Activated CD4-positive, alpha-beta T cell treated with anti-CD3 and anti-CD28 coated beads, Interleukin-2, Interleukin-4, amounts not matched to agents 100 ng/mL and 50 ng/mL, durations not matched to agents 16 hours and 8 hours (primary cell): ENCODE results near the gene MRFAP1L1.
"Not testable (repeated sequence)": the region's sequence is repeated elsewhere in the genome, so short reads cannot be mapped to it uniquely, and the experiment has no call there.

Source experiments
- DNase-seq: peaks from one replicate; pipeline ENCODE4 v3.0.0-alpha.2; 2020; ENCODE audit warnings: low spot score

Gene MRFAP1L1

DNA sequence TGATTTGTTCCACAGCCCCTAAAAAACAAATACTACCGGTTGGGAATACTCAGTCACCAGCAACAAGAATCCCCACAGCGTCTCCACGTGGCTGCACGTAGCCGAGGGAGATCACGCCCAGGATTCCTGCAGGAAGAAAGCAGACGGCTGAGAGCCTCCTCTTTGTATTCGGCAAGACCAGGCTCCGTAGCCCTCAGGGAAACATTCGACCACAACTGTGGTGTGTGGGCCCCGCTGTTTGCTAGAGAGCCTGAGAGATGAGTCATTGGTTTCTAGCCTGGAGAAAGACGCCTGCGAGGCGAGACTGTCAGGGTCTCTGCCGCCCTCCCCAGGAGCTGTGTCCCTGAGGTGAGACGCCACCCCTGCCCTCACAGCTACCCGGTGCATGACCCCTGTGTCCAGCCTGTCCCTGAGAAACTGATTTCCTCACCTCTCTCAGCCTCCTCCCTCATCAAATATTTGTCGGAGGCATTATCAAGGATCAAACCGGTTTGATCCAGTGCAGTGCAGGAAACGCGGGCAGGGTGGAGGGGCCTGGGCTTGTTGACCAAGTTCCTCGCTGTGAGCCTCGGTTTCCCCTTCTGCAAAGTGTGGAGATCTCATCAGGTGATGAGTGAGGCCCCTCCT, 20.7 kb downstream of the MRFAP1L1 start:
- peak; percentile 89 for DNase-seq

DNA sequence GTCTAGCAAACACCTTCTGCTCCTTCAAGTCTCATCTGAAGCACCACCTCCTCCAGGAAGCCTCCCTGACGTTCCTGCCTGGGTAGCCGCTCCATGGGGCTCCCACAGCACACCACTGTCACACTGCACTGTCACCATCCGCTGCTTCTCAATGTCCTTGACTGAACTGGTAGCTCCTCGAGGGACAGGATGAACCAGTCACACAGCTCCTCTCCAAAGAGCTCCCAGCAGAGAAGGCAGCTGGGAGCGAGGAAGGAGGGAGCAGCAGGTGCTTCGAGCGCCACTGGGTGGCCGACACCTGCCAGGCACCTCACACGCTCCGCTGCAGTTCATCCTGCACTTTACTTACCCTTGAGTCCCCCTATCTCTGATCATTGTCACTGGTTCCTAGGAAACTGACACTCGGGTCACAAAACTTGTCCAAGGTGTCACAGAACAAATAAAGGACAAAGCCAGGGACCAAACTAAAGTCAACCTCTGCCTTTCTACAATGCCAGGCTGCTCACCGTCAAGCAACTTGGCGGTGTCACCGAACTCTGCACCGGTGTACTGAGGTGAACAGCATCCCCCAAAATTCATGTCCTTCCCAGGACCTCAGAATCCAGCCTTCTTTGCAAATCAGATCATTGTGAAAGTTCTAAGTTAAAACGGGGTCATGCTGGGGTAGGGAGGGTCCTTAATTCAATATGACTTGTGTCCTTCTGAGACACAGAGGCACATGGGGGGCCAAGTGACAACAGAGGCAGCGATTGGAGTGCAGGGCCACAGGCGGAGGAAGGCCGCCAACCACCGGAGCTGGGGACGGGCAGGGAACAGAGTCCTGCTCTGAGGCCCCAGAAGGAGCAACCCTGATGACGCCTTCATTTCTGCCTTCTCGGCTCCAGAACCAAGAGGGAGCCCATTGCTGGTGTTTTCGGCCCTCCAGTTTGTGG, 21.5 kb downstream of the MRFAP1L1 start:
- no peak for DNase-seq

DNA sequence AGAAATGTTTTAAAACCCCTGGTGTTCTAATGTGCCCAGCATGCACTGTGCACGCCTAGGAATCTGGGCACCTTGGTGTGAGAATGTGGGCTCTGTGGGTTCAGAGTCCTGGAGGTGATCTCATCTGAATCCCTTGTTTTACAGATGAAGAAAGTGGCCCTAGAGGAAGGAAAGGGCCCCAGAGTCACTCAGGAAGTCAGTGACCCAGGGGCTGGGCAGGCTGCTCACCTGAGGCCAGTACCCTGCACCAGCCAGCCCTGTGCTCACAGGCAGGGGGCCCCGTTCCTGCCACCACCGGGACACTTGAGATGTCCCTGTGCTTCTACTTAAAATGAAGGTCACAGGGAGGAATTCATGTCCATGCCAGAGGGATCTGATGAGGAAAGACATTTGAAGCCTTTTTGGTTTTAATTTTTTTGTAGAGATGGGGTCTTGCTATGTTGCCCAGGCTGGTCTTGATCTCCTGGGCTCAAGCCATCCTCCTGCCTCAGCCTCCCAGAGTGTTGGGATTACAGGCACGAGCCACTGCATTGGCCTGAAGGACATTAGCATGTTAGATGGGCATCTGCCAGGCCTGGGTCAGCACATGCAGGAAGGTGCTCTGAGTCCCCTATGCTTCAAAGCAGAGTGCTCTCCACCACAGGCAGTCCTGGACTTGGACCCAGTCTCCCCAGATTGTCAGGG, 23.4 kb downstream of the MRFAP1L1 start:
- no peak for DNase-seq

DNA sequence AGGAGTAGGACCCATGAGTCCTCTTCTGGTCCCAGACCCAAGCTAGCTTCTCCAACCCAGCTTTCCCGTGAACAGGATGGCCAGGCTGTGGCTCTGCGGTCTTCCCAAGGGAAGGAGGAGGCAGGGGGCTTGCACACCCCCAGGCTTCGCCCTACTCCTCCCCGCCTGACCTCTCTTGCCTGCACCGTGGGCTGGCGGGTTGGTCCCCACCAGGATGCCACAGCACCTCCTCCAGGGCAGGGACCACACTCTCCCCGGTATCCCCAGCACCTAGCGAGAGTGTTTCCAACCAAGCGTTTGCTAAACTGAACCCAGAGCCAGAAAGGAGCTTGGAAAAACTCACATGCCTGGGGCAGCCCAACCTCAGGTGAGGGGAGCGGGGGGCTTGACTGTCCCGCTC, 25.0 kb downstream of the MRFAP1L1 start:
- DNase-seq, result no peak

DNA sequence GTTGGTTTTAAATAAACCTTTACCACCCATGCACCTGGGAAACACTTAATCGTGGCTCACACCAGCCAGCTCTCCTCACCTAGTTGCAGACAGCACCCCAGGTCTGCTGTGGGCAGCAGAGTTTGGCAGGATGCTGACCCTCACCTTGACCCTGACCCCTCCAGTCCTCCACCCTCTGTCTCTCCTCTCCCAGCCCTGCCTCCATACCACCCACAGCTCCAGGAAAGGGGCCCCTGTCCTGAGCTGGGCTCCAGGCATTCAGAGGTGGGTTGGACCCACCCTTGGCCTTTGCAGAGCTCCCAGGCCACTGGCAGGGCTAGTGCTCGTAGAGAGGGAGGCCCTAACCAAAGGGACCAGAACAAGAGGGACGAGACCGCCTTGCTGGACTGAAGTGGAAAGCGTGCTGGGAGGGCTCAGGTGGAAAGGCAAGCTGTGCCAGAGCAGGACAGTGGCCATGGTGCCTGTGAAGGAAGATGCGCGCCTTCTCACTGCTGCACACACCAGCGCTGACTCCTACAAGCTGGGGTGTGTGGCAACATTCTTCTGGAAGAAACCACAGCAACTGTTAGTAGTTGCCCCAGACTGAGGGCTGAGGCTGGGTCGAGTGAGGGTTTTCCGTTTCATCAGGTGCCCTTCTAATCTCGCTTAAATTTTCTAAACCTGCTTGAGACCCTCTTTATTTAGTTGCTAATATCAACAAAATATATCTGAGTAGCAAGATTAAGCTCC, 26.6 kb downstream of the MRFAP1L1 start:
- no peak for DNase-seq

DNA sequence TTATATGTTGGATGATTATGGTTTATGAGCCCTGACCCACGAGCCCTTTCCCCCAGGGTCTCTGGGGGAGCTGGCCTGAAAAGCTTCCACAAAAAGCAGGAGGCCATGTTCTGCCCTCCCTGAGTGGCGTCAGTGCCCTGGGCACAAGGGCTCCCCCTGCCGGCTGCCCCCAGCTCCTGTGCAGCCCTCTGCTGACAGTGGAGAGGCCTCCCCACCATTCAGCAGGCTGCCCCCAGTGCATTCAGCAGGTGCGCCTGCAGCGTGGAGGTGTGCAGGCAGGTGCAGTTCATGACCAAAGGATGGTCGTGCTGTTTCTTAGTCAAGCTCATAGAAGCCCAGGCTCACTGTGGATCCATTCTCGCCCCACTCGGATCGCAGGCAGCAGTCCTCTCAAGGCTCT, 28.5 kb downstream of the MRFAP1L1 start:
- no peak for DNase-seq

DNA sequence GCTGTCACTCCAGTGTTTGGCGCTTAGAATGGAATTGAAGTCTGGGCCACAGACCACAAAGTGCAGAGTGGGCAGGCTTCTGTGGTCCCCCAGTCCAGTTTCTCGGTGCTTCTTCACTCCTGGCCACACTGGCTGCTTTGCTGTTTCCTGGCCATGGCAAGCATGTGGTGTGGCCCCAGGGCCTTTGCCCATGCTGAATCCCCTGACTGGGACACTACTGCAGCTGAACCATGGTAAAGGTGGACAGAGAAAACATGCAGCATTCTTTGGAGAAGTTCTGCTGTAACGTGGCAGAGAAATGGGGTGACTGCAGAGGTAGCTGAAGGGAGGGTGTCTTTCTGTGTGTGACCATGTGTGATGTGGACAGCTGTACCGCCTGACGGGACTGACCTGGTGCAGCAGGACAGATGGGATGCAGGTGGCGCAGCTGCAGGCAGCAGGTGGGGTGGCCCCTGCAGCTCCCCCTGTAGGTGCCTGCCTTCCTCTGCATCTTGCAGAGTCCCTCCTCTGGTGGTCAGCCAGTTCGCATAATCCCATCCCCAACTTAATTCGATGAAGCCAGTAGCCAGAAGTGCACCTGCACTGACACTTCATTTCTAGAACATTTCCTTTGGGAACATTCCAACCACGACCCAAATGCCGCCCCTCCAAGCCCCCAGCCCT, 29.2 kb downstream of the MRFAP1L1 start:
- DNase-seq, result no peak

DNA sequence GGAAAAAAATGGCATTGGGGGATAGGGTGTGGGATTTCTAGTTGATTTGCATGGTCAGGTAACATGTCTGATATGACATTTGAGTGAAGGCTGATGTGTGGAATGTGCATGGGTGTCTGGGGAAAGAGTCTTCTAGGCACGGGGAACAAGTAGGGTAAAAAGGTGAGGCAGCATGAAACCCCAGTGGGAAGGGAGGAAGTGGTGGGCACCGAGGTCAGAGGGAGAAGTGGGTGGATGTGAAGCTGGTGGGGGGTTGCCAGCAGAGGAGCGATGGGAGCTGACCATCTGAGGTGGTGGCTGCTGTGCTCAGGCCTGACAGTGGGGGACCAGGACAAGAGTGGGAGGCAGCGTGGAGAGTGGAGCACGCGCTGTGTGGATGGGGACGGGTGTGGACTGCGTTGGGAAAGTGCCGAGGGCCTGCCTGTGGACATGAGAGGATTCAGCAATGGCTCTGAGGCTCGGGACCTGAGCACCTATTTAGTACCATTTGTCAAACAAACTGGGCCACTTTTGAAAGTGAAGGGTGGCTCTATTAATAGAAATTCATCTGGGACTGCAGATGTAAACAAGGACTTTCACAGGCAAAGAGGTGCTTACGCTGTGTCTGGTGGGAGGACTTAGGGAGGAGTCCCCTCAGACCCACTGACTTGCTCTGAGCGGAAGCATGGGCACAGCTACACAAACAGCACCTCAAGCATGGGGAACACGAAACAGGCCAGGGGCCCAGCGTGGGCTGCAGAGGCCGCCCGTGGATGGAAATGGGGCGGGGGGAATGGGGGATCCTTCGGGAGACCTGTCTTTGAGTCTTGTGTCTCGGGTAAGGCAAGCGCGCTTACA, 32.7 kb downstream of the MRFAP1L1 start:
- no peak for DNase-seq

DNA sequence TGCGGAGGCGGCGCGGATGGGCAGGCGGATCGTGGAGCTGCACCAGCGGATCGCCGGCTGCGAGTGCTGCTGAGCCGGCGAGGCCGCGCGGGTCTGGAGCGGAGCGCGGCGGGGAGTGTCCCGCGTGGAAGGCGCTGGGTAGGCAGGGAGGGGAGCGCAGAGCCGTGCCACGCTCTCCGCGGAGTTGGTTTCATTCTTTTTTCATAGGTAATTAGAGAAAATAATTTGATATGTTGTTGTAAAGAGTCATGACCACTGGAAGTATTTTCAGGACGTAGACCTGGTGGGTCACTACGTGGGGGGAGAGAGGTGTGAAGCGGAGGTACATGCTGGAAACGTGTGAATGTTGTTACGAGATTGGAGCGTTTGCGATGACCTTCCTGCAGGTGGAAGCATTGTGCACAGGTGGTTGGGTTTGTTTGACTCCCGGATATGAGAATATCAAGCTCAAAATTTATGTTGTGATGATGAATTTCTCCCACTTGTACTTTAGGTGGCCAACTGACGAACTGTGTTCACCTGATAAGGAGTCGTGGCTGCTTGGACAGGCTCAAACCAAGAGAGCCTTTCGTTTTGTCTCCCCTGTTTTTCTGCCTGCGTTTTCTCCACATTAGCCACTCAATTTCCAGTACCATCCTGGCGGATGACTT, 35.0 kb downstream of the MRFAP1L1 start:
- DNase-seq, result peak; percentile 81

DNA sequence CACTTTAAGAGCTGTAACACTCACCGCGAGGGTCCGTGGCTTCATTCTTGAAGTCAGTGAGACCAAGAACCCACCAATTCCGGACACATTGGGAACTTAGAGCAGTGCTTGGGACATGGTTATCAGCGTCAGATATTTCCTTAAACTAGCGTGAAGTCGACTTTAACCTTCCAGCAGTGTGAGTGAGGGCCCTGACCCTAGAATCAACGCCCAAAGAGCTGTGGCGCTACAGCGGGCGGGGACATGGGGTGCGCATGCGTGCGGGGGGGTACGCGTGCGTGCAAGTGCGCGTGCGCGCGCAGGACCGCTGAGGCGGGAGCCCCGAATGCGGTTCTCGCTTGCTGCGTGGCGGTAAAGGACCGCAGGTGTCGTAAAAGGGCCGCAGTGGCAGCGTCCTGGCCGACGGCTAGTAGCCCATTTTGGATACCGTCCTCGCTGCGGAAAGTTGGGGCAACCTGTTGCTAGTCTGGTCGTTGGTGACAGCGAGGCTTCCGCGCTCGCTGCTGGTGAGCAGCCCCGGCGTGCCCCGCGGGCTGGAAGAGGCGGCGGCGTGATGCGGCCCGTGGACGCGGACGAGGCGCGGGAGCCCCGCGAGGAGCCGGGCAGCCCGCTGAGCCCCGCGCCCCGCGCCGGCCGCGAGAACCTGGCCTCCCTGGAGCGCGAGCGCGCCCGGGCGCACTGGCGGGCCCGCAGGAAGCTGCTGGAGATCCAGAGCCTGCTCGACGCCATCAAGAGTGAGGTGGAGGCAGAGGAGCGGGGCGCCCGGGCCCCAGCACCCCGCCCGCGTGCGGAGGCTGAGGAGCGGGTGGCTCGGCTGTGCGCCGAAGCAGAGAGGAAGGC, 35.8 kb downstream of the MRFAP1L1 start:
- DNase-seq, result peak; percentile 94

DNA sequence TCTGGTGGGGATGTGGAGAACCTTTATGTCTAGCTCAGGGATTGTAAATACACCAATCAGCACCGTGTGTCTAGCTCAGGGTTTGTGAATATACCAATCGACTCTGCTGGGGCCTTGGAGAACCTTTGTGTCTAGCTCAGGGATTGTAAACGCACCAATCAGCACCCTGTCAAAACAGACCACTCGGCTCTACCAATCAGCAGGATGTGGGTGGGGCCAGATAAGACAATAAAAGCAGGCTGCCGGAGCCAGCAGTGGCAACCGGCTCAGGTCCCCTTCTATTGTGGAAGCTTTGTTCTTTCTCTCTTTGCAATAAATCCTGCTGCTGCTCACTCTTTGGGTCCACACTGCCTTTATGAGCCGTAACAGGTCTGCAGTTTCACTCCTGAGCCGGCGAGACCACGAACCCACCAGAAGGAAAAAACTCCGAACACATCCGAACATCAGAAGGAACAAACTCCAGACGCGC, 36.4 kb downstream of the MRFAP1L1 start:
- DNase-seq, result peak; percentile 57

DNA sequence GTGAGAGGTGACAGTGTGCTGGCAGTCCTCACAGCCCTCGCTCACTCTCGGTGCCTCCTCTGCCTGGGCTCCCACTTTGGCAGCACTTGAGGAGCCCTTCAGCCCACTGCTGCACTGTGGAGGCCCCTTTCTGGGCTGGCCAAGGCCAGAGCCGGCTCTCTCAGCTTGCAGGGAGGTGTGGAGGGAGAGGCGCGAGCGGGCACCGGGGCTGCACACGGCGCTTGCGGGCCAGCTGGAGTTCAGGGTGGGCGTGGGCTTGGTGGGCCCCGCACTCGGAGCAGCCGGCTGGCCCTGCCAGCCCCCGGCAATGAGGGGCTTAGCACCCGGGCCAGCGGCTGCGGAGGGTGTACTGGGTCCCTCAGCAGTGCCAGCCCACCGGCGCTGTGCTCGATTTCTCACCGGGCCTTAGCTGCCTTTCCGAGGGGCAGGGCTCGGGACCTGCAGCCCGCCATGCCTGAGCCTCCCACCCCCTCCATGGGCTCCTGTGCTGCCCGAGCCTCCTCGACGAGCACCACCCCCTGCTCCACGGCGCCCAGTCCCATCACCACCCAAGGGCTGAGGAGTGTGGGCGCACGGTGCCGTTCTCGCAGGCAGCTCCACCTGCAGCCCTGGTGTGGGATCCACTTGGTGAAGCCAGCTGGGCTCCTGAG, 37.0 kb downstream of the MRFAP1L1 start:
- not testable (repeated sequence) for DNase-seq

DNA sequence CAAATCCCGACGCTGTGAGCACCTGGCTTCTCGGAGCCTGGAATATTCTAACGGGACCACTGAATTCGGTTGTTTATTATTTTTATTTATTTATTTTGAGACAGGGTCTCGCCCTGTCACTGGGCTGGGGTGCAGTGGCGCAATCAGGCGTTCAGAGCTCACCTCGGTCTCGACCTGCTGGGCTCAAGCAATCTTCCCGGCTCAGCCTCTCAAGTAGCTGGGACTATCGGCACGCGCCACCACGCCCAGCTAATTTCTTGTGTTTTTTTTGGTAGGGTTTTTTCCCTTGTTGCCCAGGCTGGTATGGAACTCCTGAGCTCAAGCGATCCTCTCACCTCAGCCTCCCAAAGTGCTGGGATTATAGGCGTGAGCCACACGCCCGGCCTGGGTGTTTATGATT, 37.5 kb downstream of the MRFAP1L1 start:
- no peak for DNase-seq

DNA sequence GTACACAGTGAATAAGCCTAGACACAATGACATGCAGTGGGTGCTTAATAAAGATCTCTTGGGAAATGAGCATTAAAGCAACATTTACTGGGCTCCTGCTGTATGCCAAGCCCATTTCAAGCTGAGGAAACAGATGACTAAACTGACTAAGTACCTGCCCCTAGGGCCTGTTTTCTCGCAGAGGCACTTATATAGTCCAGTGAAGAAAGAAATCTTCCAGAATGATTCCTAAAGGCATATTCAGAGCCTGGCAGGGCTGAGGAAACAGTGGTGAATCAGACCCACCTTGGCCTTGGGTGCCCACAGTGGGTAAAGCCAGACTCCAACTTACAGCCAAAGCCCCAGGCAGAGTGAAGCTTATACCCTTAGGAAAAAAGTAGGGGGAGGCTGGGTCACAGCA, 38.0 kb downstream of the MRFAP1L1 start:
- DNase-seq, result no peak

DNA sequence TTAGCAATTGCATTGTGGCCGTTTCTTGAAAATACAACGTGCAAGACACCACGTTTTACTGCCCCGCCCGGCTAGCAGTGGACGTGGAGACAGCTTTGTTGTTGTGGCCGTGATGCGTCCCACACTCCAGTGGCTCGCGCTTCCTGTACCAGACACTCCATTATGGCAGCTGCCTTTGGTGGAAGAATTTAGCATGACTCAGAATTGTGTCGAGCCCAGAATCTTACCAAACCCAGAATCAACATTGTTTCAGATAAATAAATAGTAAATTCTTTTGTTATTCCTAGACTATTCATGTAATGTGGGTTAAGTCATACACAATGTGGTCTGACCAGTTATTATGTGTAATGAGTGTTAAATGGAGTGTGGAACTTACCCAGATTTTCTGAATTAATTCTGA, 41.3 kb downstream of the MRFAP1L1 start:
- no peak for DNase-seq

DNA sequence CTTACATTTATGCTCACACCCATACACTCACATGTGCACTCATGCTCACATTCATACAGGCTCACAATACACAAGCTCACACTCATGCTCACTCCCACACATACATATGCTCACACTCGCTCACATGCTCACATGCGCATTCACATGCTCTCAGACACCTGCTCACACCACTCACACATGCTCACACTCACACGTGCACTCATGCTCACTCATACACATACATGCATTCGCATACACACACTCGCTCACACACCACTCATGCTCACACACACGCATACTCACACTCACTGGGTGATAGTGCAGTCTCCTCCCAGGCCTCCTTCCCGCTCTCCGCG, 44.4 kb downstream of the MRFAP1L1 start:
- no peak for DNase-seq

DNA sequence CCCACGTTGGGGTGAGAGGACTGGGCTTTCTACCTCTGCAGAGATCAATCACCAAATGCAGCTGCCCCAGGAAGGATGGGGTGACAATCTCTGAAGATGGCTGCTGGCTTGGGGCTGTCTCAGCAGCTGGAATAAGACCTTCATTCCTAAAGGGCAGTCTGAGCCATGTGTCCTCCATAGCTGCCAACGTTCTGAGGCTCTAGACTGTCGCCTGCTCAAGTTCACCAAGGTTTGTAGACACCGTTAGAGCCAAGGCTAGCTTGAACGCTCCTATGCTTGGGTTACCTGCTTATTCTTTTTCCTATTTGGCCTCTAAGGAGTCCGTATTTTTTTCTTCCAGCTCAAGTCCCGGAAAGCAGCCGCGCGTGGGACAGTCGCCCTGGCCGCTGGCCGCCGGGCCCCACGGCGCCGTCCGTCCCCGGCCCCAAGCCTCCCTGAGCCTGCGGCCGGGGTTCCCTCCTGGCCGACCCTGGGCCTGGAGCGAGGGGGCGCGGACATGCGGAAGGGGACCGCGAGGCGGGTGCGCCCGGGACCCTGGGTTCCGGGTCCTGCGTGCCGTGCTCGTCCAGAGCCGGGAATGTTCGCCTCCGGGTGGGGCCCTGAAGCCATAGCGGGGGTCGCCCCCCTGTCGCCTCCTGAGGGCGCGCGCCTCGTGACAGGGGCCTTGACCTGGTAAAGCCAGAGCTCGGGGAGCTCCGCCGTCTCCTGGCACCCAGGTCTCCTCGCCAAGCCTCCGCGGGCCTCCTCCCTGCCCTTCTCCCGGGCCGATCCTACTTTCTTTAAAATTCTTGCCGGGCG, 45.9 kb downstream of the MRFAP1L1 start:
- DNase-seq, result no peak

DNA sequence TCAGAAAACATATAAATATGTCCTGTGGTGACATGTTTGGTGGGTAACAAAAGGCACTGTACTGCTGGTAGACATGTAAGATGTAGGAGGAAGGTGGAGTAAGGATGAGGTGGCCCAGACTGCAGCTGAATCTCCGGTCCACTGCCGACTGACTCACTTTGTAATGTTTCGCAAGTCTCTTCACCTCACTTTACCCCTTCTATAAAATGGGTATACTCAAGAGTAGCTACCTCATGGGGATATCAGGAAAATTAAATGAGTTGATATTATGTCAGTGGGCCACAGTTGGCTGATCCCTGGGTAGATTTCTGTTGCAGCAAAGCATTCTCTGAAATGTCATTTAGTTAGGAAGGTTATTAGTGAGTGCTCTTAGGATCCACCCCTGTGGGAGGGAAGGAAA, 47.1 kb downstream of the MRFAP1L1 start:
- DNase-seq, result no peak
